Endodermal cell (in vitro differentiated cells): ENCODE data around the gene ARHGEF28. TPM values are rescaled to one million over a fixed set of nuclear protein-coding genes. Genes with fewer than 3 reads are reported as not detected.

Experiments used
- DNase-seq: peaks from one replicate; pipeline ENCODE4 v3.0.0-alpha.2; 2017
- H3K27ac ChIP-seq: 2 replicates; pipeline ENCODE4 v1.5.1; 2013; ENCODE audit warnings: mild to moderate bottlenecking, low read depth, low read length, moderate library complexity
- H3K27me3 ChIP-seq: 2 replicates; pipeline ENCODE4 v1.6.1; 2013; ENCODE audit warnings: mild to moderate bottlenecking, low read length, moderate library complexity; ENCODE audit not compliant: insufficient read depth, control insufficient read depth, poor library complexity, severe bottlenecking
- H3K36me3 ChIP-seq: 2 replicates; pipeline ENCODE4 v1.7.0; 2013; ENCODE audit warnings: mild to moderate bottlenecking, low read length, moderate library complexity; ENCODE audit not compliant: control insufficient read depth, insufficient read depth
- H3K4me1 ChIP-seq: one replicate; pipeline ENCODE4 v1.7.0; 2013; ENCODE audit warnings: low read length; ENCODE audit not compliant: control insufficient read depth, insufficient read depth
- H3K4me3 ChIP-seq: 2 replicates; pipeline ENCODE4 v1.5.1; 2013; ENCODE audit warnings: mild to moderate bottlenecking, low read length, moderate library complexity
- H3K9ac ChIP-seq: 2 replicates; pipeline ENCODE4 v1.6.1; 2013; ENCODE audit warnings: mild to moderate bottlenecking, low read length, moderate library complexity; ENCODE audit not compliant: poor library complexity, severe bottlenecking; ENCODE audit errors: extremely low read depth
- H3K9me3 ChIP-seq: 2 replicates; pipeline ENCODE4 v1.6.1; 2013; ENCODE audit warnings: mild to moderate bottlenecking, low read length, moderate library complexity; ENCODE audit not compliant: control insufficient read depth
- H3K27ac Mint-ChIP-seq: 2 replicates; pipeline ENCODE4 v1.8.0; 2020; ENCODE audit warnings: mixed read lengths
- H3K27me3 Mint-ChIP-seq: 2 replicates; pipeline ENCODE4 v1.8.0; 2021; ENCODE audit warnings: mild to moderate bottlenecking, mixed read lengths; ENCODE audit not compliant: insufficient read depth
- H3K36me3 Mint-ChIP-seq: 2 replicates; pipeline ENCODE4 v1.8.0; 2020; ENCODE audit warnings: low read depth, mixed read lengths
- H3K4me1 Mint-ChIP-seq: 2 replicates; pipeline ENCODE4 v1.8.0; 2020; ENCODE audit warnings: mixed read lengths
- H3K4me3 Mint-ChIP-seq: 2 replicates; pipeline ENCODE4 v1.8.0; 2020; ENCODE audit warnings: mild to moderate bottlenecking, moderate library complexity, mixed read lengths
- H3K9me3 Mint-ChIP-seq: 2 replicates; pipeline ENCODE4 v1.8.0; 2020; ENCODE audit warnings: mild to moderate bottlenecking, mixed read lengths
- WGBS, 2 experiments: methylation state at CpG; one replicate each; pipeline versions ENCODE4 v1.1.5 to v1.1.7; 2013; ENCODE audit warnings: missing lambda C conversion rate in 2 of 2, mixed read lengths in 1 of 2; ENCODE audit not compliant: insufficient coverage in 1 of 2, insufficient read length in 1 of 2; 5-methylcytosine and 5-hydroxymethylcytosine counted together
- total RNA-seq, 2 donors: library from RNA; stranded (reverse); fragmentation: NEBNext Ultra II Directional in 1 of 2; extraction: Animal tissue kit (Norgen Biotek cat#: 25700) in 1 of 2; gene quantifications; 2 replicates in 1 of 2; 3 replicates in 1 of 2; pipeline ENCODE4 v1.2.1, GENCODE V29; 2021
- TF ChIP-seq, protein P1 (sequence below): fragments of 200-600 bp; sonication (generic); conservative IDR thresholded peaks from 2 replicates; pipeline ENCODE4 v1.5.0; 2021; ENCODE audit warnings: antibody characterized with exemption, mild to moderate bottlenecking

Gene ARHGEF28
- total RNA-seq, 2 donors from 2014 or later = 0.92 to 1.2 TPM

DNA sequence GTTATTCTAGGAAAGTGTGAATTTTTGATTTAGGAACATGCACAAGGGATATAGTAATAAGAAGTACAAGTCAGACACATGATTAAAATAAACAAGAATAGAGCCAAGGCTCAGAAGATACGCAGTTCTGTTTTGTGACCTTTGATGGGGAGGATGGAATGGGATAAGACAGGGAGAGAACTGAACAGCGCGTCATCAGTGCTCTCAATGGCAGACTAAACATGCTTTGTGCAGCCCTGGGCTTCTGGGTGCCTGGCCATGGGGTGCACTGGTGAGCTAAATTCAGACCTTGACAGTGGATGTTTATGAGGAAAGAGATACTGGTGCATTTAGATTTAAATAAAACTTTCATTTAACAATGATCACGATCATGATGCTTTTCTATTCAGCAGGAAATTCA lies 309.7 kb downstream of the ARHGEF28 start:
- H3K27ac Mint-ChIP-seq = no peak overlapping the region
- no peaks in the 10 kb centered on the region for H3K36me3 Mint-ChIP-seq
- H3K27me3 Mint-ChIP-seq = no peaks in the 10 kb centered on the region
- TF ChIP-seq, protein P1, sequence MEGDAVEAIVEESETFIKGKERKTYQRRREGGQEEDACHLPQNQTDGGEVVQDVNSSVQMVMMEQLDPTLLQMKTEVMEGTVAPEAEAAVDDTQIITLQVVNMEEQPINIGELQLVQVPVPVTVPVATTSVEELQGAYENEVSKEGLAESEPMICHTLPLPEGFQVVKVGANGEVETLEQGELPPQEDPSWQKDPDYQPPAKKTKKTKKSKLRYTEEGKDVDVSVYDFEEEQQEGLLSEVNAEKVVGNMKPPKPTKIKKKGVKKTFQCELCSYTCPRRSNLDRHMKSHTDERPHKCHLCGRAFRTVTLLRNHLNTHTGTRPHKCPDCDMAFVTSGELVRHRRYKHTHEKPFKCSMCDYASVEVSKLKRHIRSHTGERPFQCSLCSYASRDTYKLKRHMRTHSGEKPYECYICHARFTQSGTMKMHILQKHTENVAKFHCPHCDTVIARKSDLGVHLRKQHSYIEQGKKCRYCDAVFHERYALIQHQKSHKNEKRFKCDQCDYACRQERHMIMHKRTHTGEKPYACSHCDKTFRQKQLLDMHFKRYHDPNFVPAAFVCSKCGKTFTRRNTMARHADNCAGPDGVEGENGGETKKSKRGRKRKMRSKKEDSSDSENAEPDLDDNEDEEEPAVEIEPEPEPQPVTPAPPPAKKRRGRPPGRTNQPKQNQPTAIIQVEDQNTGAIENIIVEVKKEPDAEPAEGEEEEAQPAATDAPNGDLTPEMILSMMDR = no peak
- Histone ChIP-seq H3K27ac (no peak overlapping the region), H3K4me3 (no peak overlapping the region), H3K4me1 (no peaks in the 10 kb centered on the region), H3K9me3 (no peaks in the 10 kb centered on the region), H3K9ac (no peak overlapping the region), H3K36me3 (no peaks in the 10 kb centered on the region), H3K27me3 (no peaks in the 10 kb centered on the region)
- no peak for DNase-seq
- no peak overlapping the region for H3K4me3 Mint-ChIP-seq
- no peaks in the 10 kb centered on the region for H3K9me3 Mint-ChIP-seq
- H3K4me1 Mint-ChIP-seq = no peaks in the 10 kb centered on the region
- 95 to 96% methylated on average over 4 of the region's 4 CpGs for WGBS, 2 experiments

DNA sequence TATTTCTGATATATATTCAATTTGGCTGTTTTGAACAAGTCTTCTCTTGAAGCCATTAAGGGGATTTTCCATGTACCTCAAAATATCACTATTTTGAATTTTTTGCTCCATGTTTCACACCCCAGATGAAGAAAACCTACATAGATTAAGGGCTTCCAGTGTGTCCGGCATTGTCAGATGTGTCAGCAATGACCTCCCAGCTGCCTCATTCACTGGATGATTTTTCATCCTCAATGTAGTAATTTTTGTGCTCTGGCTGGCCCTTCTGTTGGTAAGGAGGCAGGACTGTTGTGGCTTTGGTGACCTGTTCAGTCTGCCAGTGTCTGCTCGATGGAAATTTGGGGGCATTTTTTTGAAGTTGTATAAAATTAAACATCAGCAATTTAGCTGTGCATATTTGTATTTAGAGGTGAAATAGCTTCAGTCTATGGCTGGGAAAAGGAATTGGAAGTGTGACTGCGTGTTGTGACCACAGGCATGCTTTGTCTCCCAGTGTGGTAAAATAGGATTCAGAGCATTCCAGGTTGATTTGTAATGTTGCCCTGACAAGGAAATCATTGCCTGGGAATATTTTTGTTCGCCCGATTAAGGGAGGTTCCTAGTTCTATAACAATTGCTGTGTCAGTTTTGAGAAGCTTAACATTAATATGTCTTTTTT lies 312.4 kb downstream of the ARHGEF28 start:
- Histone ChIP-seq H3K4me3 (no peak overlapping the region), H3K9me3 (no peaks in the 10 kb centered on the region), H3K27me3 (no peaks in the 10 kb centered on the region), H3K36me3 (no peaks in the 10 kb centered on the region), H3K4me1 (no peaks in the 10 kb centered on the region), H3K9ac (no peak overlapping the region), H3K27ac (peak overlapping the region; percentile 36)
- no peaks in the 10 kb centered on the region for H3K27me3 Mint-ChIP-seq
- 70 to 95% methylated on average over 1 to 5 of the region's 5 CpGs for WGBS, 2 experiments
- TF ChIP-seq, protein P1 = no peak
- no peak overlapping the region for H3K4me3 Mint-ChIP-seq
- no peaks in the 10 kb centered on the region for H3K9me3 Mint-ChIP-seq
- no peak for DNase-seq
- no peaks in the 10 kb centered on the region for H3K36me3 Mint-ChIP-seq
- no peaks in the 10 kb centered on the region for H3K4me1 Mint-ChIP-seq
- H3K27ac Mint-ChIP-seq = no peak overlapping the region

DNA sequence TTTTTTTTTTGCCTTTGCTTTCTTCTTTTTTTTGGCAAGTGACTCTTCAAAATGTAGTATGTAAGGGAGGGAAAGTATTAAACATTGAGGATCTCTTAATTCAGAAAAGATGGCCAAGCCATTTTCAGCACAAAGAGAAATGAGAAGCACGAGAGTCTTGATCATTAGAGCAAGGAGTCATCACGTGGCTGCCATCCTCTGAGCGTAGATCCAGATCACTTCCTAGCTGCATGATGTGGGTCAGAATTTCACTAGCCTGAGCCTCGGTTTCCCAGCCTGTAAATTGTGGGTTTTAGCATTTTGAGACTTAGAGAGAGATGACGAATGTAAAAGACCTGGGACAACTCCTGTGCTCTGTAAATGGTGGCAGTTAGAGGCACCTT lies 312.9 kb downstream of the ARHGEF28 start:
- H3K4me3 Mint-ChIP-seq = no peak overlapping the region
- H3K36me3 ChIP-seq = no peaks in the 10 kb centered on the region

More for the DNA sequence above, 312.9 kb downstream of the ARHGEF28 start:
- H3K9me3 ChIP-seq = no peaks in the 10 kb centered on the region
- no peak overlapping the region for H3K27ac Mint-ChIP-seq
- no peaks in the 10 kb centered on the region for H3K27me3 Mint-ChIP-seq
- no peaks in the 10 kb centered on the region for H3K36me3 Mint-ChIP-seq
- no peaks in the 10 kb centered on the region for H3K4me1 ChIP-seq
- no peaks in the 10 kb centered on the region for H3K27me3 ChIP-seq
- no peak overlapping the region for H3K9ac ChIP-seq
- 88 to 95% methylated on average over 5 of the region's 5 CpGs for WGBS, 2 experiments
- no peak for DNase-seq
- no peaks in the 10 kb centered on the region for H3K4me1 Mint-ChIP-seq
- H3K27ac ChIP-seq = peak overlapping the region; percentile 19
- H3K4me3 ChIP-seq = no peak overlapping the region
- H3K9me3 Mint-ChIP-seq = no peaks in the 10 kb centered on the region
- TF ChIP-seq, protein P1 = no peak
